Measurements from ENCODE around the gene GSE1. TPM values are rescaled to one million over a fixed set of nuclear protein-coding genes. Genes with fewer than 3 reads are reported as not detected.

Gene GSE1
- total RNA-seq, 1 experiment from 2014 or later, result 42.7 TPM

- Histone ChIP-seq H3K36me3 (peaks cover 2% of the 10 kb centered on the region; the same call in 1 of the 2 replicates), H3K27me3 (replicated peaks) (no peaks in the 10 kb centered on the region), H3K27ac (no peak overlapping the region), H3K4me1 (replicated peaks) (no peaks in the 10 kb centered on the region), H3K9me3 (replicated peaks) (no peaks in the 10 kb centered on the region), H3K4me3 (no peak overlapping the region)
- DNase-seq (ENCODE audit: low read depth in 1 of 2, low spot score in 2 of 2), result no peak
Observed at GRCh38 chr16:85637061-85637807, 24.1 kb downstream of the GSE1 start.

- Histone ChIP-seq H3K9me3 (replicated peaks) (no peaks in the 10 kb centered on the region), H3K4me3 (no peak overlapping the region), H3K27ac (no peak overlapping the region), H3K27me3 (replicated peaks) (no peaks in the 10 kb centered on the region), H3K36me3 (peaks cover 2% of the 10 kb centered on the region; the same call in 1 of the 2 replicates), H3K4me1 (replicated peaks) (no peaks in the 10 kb centered on the region)
- no peak for DNase-seq (ENCODE audit: low read depth in 1 of 2, low spot score in 2 of 2)
Observed at GRCh38 chr16:85637808-85638647, 24.9 kb downstream of the GSE1 start.

- Histone ChIP-seq H3K36me3 (peaks cover 2% of the 10 kb centered on the region; the same call in 1 of the 2 replicates), H3K4me3 (no peak overlapping the region), H3K4me1 (replicated peaks) (no peaks in the 10 kb centered on the region), H3K9me3 (replicated peaks) (no peaks in the 10 kb centered on the region), H3K27me3 (replicated peaks) (no peaks in the 10 kb centered on the region), H3K27ac (no peak overlapping the region)
- no peak for DNase-seq (ENCODE audit: low read depth in 1 of 2, low spot score in 2 of 2)
Observed at GRCh38 chr16:85638695-85639409, 25.7 kb downstream of the GSE1 start.

GRCh38 chr16:85639529-85640253 is 26.6 kb downstream of the GSE1 start:
- Histone ChIP-seq H3K27me3 (replicated peaks) (no peaks in the 10 kb centered on the region), H3K36me3 (peaks cover 2% of the 10 kb centered on the region; the same call in 1 of the 2 replicates), H3K4me1 (replicated peaks) (no peaks in the 10 kb centered on the region), H3K4me3 (no peak overlapping the region), H3K27ac (no peak overlapping the region), H3K9me3 (replicated peaks) (no peaks in the 10 kb centered on the region)
- no peak for DNase-seq (ENCODE audit: low read depth in 1 of 2, low spot score in 2 of 2)

GRCh38 chr16:85640254-85640558 is 27.1 kb downstream of the GSE1 start:
- no peak for DNase-seq (ENCODE audit: low read depth in 1 of 2, low spot score in 2 of 2)
- H3K9me3 ChIP-seq (replicated peaks), result no peaks in the 10 kb centered on the region
- H3K4me3 ChIP-seq, result no peak overlapping the region
- no peaks in the 10 kb centered on the region for H3K4me1 ChIP-seq (replicated peaks)
- H3K27me3 ChIP-seq (replicated peaks), result no peaks in the 10 kb centered on the region
- peaks cover 2% of the 10 kb centered on the region; the same call in 1 of the 2 replicates for H3K36me3 ChIP-seq
- no peak overlapping the region for H3K27ac ChIP-seq

GRCh38 chr16:85640585-85640984 is 27.5 kb downstream of the GSE1 start:
- no peaks in the 10 kb centered on the region for H3K9me3 ChIP-seq (replicated peaks)
- H3K4me3 ChIP-seq, result no peak overlapping the region
- H3K27ac ChIP-seq, result no peak overlapping the region
- H3K36me3 ChIP-seq, result peaks cover 2% of the 10 kb centered on the region; the same call in 1 of the 2 replicates
- DNase-seq (ENCODE audit: low read depth in 1 of 2, low spot score in 2 of 2), result no peak
- H3K4me1 ChIP-seq (replicated peaks), result no peaks in the 10 kb centered on the region
- H3K27me3 ChIP-seq (replicated peaks), result no peaks in the 10 kb centered on the region

- Histone ChIP-seq H3K4me1 (replicated peaks) (no peaks in the 10 kb centered on the region), H3K9me3 (replicated peaks) (no peaks in the 10 kb centered on the region), H3K27ac (no peak overlapping the region), H3K27me3 (replicated peaks) (no peaks in the 10 kb centered on the region), H3K4me3 (no peak overlapping the region), H3K36me3 (no peaks in the 10 kb centered on the region)
- DNase-seq (ENCODE audit: low read depth in 1 of 2, low spot score in 2 of 2), result no peak
Observed at GRCh38 chr16:85641305-85641704, 28.2 kb downstream of the GSE1 start.

GRCh38 chr16:85641776-85642176 is 28.7 kb downstream of the GSE1 start:
- Histone ChIP-seq H3K27me3 (replicated peaks) (no peaks in the 10 kb centered on the region), H3K36me3 (no peaks in the 10 kb centered on the region), H3K27ac (no peak overlapping the region), H3K4me1 (replicated peaks) (no peaks in the 10 kb centered on the region), H3K4me3 (no peak overlapping the region), H3K9me3 (replicated peaks) (no peaks in the 10 kb centered on the region)
- no peak for DNase-seq (ENCODE audit: low read depth in 1 of 2, low spot score in 2 of 2)

GRCh38 chr16:85642762-85643358 is 29.7 kb downstream of the GSE1 start:
- H3K4me3 ChIP-seq, result no peak overlapping the region
- H3K27me3 ChIP-seq (replicated peaks), result no peaks in the 10 kb centered on the region
- H3K9me3 ChIP-seq (replicated peaks), result no peaks in the 10 kb centered on the region
- no peaks in the 10 kb centered on the region for H3K36me3 ChIP-seq
- no peak for DNase-seq (ENCODE audit: low read depth in 1 of 2, low spot score in 2 of 2)
- no peaks in the 10 kb centered on the region for H3K4me1 ChIP-seq (replicated peaks)
- no peak overlapping the region for H3K27ac ChIP-seq

- Histone ChIP-seq H3K27me3 (replicated peaks) (no peaks in the 10 kb centered on the region), H3K4me3 (no peak overlapping the region), H3K36me3 (no peaks in the 10 kb centered on the region), H3K9me3 (replicated peaks) (no peaks in the 10 kb centered on the region), H3K4me1 (replicated peaks) (no peaks in the 10 kb centered on the region), H3K27ac (no peak overlapping the region)
- DNase-seq (ENCODE audit: low read depth in 1 of 2, low spot score in 2 of 2), result no peak
Observed at GRCh38 chr16:85643631-85644030, 30.5 kb downstream of the GSE1 start.

- Histone ChIP-seq H3K36me3 (no peaks in the 10 kb centered on the region; the same call in 1 of the 2 replicates), H3K9me3 (replicated peaks) (no peaks in the 10 kb centered on the region), H3K27me3 (replicated peaks) (no peaks in the 10 kb centered on the region), H3K4me1 (replicated peaks) (no peaks in the 10 kb centered on the region), H3K27ac (no peak overlapping the region), H3K4me3 (no peak overlapping the region)
- DNase-seq (ENCODE audit: low read depth in 1 of 2, low spot score in 2 of 2), result no peak
Observed at GRCh38 chr16:85644093-85644712, 31.1 kb downstream of the GSE1 start.

- Histone ChIP-seq H3K36me3 (peaks cover 4% of the 10 kb centered on the region), H3K27me3 (replicated peaks) (no peaks in the 10 kb centered on the region), H3K27ac (no peak overlapping the region), H3K9me3 (replicated peaks) (no peaks in the 10 kb centered on the region), H3K4me1 (replicated peaks) (no peaks in the 10 kb centered on the region), H3K4me3 (no peak overlapping the region)
- DNase-seq (ENCODE audit: low read depth in 1 of 2, low spot score in 2 of 2), result no peak
Observed at GRCh38 chr16:85645021-85645589, 32.0 kb downstream of the GSE1 start.

Measured in SJSA1 (cell line).